Keratinocyte (primary cell): ENCODE results near the gene DDX39B. TPM values are rescaled to one million over a fixed set of nuclear protein-coding genes. Genes with fewer than 3 reads are reported as not detected.

Source experiments
- DNase-seq: peaks from one replicate; pipeline ENCODE4 v3.0.0-alpha.2; 2011; ENCODE audit warnings: low read depth, missing footprints, low spot score
- FAIRE-seq: peaks from 2 replicates; lab custom pipeline; 2011; peaks lifted over from hg19 to GRCh38; lab: Jason Lieb, UNC
- H2AFZ ChIP-seq: 2 replicates; pipeline ENCODE4 v1.6.0; 2012; ENCODE audit warnings: low read length, control low read depth, inconsistent platforms; ENCODE audit not compliant: control insufficient read depth
- H3K27ac ChIP-seq: 2 replicates; pipeline ENCODE4 v1.5.1; 2011; ENCODE audit warnings: low read length; ENCODE audit not compliant: control insufficient read depth, insufficient read depth
- H3K27me3 ChIP-seq: 3 replicates; pipeline ENCODE4 v1.6.0; 2011; ENCODE audit warnings: low read length; ENCODE audit not compliant: control insufficient read depth, insufficient read depth; ENCODE audit errors: extremely low read depth
- H3K36me3 ChIP-seq, 2 experiments: 2 replicates in 1 of 2; 3 replicates in 1 of 2; pipeline ENCODE4 v1.5.1; 2011; ENCODE audit warnings: low read length in 2 of 2, mild to moderate bottlenecking in 1 of 2; ENCODE audit not compliant: control insufficient read depth in 2 of 2, insufficient read depth in 2 of 2; ENCODE audit errors: extremely low read depth in 1 of 2
- H3K4me1 ChIP-seq: 3 replicates; pipeline ENCODE4 v1.5.1; 2011; ENCODE audit warnings: low read length; ENCODE audit not compliant: control insufficient read depth, insufficient read depth; ENCODE audit errors: extremely low read depth
- H3K4me2 ChIP-seq: 3 replicates; pipeline ENCODE4 v1.6.0; 2011; ENCODE audit warnings: low read depth, low read length; ENCODE audit not compliant: control insufficient read depth, insufficient read depth; ENCODE audit errors: extremely low read depth
- H3K4me3 ChIP-seq, 3 experiments: fragments of 200-600 bp in 1 of 3; sonication (generic) in 1 of 3; 2 replicates in 2 of 3; 3 replicates in 1 of 3; pipeline ENCODE4 v1.5.1; 2011 to 2016; ENCODE audit warnings: low read length in 3 of 3, mild to moderate bottlenecking in 3 of 3, control low read depth in 2 of 3, inconsistent platforms in 1 of 3, low read depth in 1 of 3, mixed read lengths in 1 of 3, mixed run types in 1 of 3, moderate library complexity in 1 of 3; ENCODE audit not compliant: control insufficient read depth in 2 of 3, insufficient read depth in 2 of 3; ENCODE audit errors: extremely low read depth in 1 of 3
- H3K79me2 ChIP-seq: 2 replicates; pipeline ENCODE4 v1.6.0; 2012; ENCODE audit warnings: low read length; ENCODE audit not compliant: control insufficient read depth, insufficient read depth
- H3K9ac ChIP-seq: 3 replicates; pipeline ENCODE4 v1.6.0; 2011; ENCODE audit warnings: low read length; ENCODE audit not compliant: control insufficient read depth, insufficient read depth; ENCODE audit errors: extremely low read depth
- H3K9me1 ChIP-seq: 3 replicates; pipeline ENCODE4 v1.6.0; 2011; ENCODE audit warnings: low read length; ENCODE audit not compliant: control insufficient read depth, insufficient read depth; ENCODE audit errors: extremely low read depth
- H3K9me3 ChIP-seq: 2 replicates; pipeline ENCODE4 v1.5.1; 2012; ENCODE audit warnings: low read depth, low read length; ENCODE audit not compliant: control insufficient read depth
- H4K20me1 ChIP-seq: 3 replicates; pipeline ENCODE4 v1.6.0; 2011; ENCODE audit warnings: low read length; ENCODE audit not compliant: control insufficient read depth, insufficient read depth; ENCODE audit errors: extremely low read depth
- CTCF ChIP-seq, 3 experiments: IDR thresholded peaks in 1 of 3; conservative IDR thresholded peaks in 1 of 3; optimal IDR thresholded peaks in 1 of 3; 2 replicates in 2 of 3; 3 replicates in 1 of 3; pipeline versions ENCODE3 to v1.5.1; 2011; ENCODE audit warnings: low read length in 3 of 3, mild to moderate bottlenecking in 3 of 3, moderate library complexity in 2 of 3, control low read depth in 1 of 3, inconsistent platforms in 1 of 3; ENCODE audit not compliant: insufficient read depth in 2 of 3; ENCODE audit errors: extremely low read depth in 1 of 3
- EZH2 ChIP-seq: IDR thresholded peaks from one replicate; pipeline ENCODE4 v1.6.1; 2012; ENCODE audit warnings: inconsistent platforms, mild to moderate bottlenecking, low read length, moderate library complexity
- dilution Hi-C: fragments of 300-500 bp; cut with MboI; formaldehyde crosslinking; loops from one replicate; pipeline ENCODE4 v1.7.0; 2020; ENCODE audit warnings: low sequenced_read_pairs; ENCODE audit not compliant: extremely low pct_ligation_motif_present
- polyA plus RNA-seq, 5 experiments: library from polyadenylated mRNA; depleted of rRNA in 3 of 5; stranded (reverse) in 3 of 5; stranded (forward) in 1 of 5; unstranded in 1 of 5; fragments of >200 nt; gene quantifications; 1 replicate in 1 of 5; 2 replicates in 3 of 5; 3 replicates in 1 of 5; pipeline versions ENCODE4 v1.2.1 to v1.2.3, GENCODE V29; 2011 to 2012; ENCODE audit warnings: missing spikeins in 2 of 5, low read depth in 1 of 5, low replicate concordance in 1 of 5

The DDX39B gene
- polyA plus RNA-seq, 1 donor (not counting 4 experiments of a cell fraction or from before 2014, with no cell fraction given): 314 TPM

- Histone ChIP-seq H3K4me1 (peaks cover 19% of the 10 kb centered on the region), H4K20me1 (no peaks in the 10 kb centered on the region), H3K9me1 (no peaks in the 10 kb centered on the region), H3K9ac (no peak overlapping the region), H2AFZ (no peak overlapping the region), H3K79me2 (no peaks in the 10 kb centered on the region), H3K4me3 (no peak overlapping the region), H3K9me3 (no peaks in the 10 kb centered on the region), H3K27ac (no peak overlapping the region), H3K27me3 (no peaks in the 10 kb centered on the region), H3K36me3 (no peaks in the 10 kb centered on the region), H3K4me2 (no peak overlapping the region)
- DNase-seq: no peak
- no peak for FAIRE-seq
- TF ChIP-seq CTCF (optimal IDR thresholded peaks at IDR 0.05 in 1 of 3, IDR thresholded peaks at IDR 0.05 in 1 of 3, conservative IDR thresholded peaks at IDR 0.05 in 1 of 3; ENCODE audit: extremely low read depth in 1 of 3, insufficient read depth in 2 of 3, low read length in 3 of 3): no peak
- TF ChIP-seq EZH2: no peak
- dilution Hi-C loops: no loop called here
These were observed 32.6 kb upstream of the DDX39B start for GRCh38 chr6:31574106-31575061.

DNA sequence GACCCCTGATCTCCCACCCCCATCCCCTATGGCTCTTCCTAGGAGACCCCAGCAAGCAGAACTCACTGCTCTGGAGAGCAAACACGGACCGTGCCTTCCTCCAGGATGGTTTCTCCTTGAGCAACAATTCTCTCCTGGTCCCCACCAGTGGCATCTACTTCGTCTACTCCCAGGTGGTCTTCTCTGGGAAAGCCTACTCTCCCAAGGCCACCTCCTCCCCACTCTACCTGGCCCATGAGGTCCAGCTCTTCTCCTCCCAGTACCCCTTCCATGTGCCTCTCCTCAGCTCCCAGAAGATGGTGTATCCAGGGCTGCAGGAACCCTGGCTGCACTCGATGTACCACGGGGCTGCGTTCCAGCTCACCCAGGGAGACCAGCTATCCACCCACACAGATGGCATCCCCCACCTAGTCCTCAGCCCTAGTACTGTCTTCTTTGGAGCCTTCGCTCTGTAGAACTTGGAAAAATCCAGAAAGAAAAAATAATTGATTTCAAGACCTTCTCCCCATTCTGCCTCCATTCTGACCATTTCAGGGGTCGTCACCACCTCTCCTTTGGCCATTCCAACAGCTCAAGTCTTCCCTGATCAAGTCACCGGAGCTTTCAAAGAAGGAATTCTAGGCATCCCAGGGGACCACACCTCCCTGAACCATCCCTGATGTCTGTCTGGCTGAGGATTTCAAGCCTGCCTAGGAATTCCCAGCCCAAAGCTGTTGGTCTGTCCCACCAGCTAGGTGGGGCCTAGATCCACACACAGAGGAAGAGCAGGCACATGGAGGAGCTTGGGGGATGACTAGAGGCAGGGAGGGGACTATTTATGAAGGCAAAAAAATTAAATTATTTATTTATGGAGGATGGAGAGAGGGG is 31.7 kb upstream of the DDX39B start:
- Histone ChIP-seq H3K9me3 (no peaks in the 10 kb centered on the region), H3K27ac (no peak overlapping the region), H3K4me3 (no peak overlapping the region), H3K9me1 (no peaks in the 10 kb centered on the region), H4K20me1 (no peaks in the 10 kb centered on the region), H3K27me3 (no peaks in the 10 kb centered on the region), H3K9ac (no peak overlapping the region), H3K36me3 (no peaks in the 10 kb centered on the region), H3K4me1 (peaks cover 15% of the 10 kb centered on the region), H2AFZ (no peak overlapping the region), H3K79me2 (no peaks in the 10 kb centered on the region), H3K4me2 (no peak overlapping the region)
- no peak for FAIRE-seq
- TF ChIP-seq CTCF (optimal IDR thresholded peaks at IDR 0.05 in 1 of 3, IDR thresholded peaks at IDR 0.05 in 1 of 3, conservative IDR thresholded peaks at IDR 0.05 in 1 of 3; ENCODE audit: extremely low read depth in 1 of 3, insufficient read depth in 2 of 3, low read length in 3 of 3) (no peak), EZH2 (no peak)
- dilution Hi-C loops: no loop called here
- no peak for DNase-seq
